Posterior vena cava (tissue), 2 donors: ENCODE measurements around the gene DOK5. TPM values are rescaled to one million over a fixed set of nuclear protein-coding genes. Genes with fewer than 3 reads are reported as not detected.
"Not testable (repeated sequence)": the region's sequence is repeated elsewhere in the genome, so short reads cannot be mapped to it uniquely, and the experiment has no call there.

Experiments used
- DNase-seq: peaks from one replicate; pipeline ENCODE4 v3.0.0-alpha.2; 2020; ENCODE audit warnings: low spot score
- intact Hi-C, 2 donors: fragments of 100-400 bp; cut with DNase I; formaldehyde crosslinking; loops; one replicate each; pipeline versions ENCODE4 v1.14.1 to v1.14.2; 2022 to 2023
- long read RNA-seq, 2 donors: library from polyadenylated mRNA; unstranded; transcript quantifications; one replicate each; pipeline ENCODE4 v2.0.0, GENCODE V29; 2020 to 2021
- total RNA-seq, 2 donors: library from RNA; stranded (reverse); fragmentation: NEBNext Ultra II Directional; extraction: Animal tissue kit (Norgen Biotek cat#: 25700); gene quantifications; one replicate each; pipeline ENCODE4 v1.2.1, GENCODE V29; 2021
- donor health status: DM: yes; HTN: yes; CAD: no.
- donor health status: DM: yes; HTN: yes; CAD: no.

The DOK5 gene
- 1 to 10 TPM; 4.4 to 6.1 TPM for total RNA-seq
- long read RNA-seq, donor 1, partial matches to known transcripts, result 0 of 3 reads
- long read RNA-seq, donor 1, other reads (novel, unspliced or antisense), result 0 of 3 reads
- long read RNA-seq, donor 2, transcript DOK5-201 (8 exons, 1,963 nt), result major isoform, 18 of 24 reads
- long read RNA-seq, donor 2, partial matches to known transcripts, result 2 of 24 reads
- long read RNA-seq, donor 2, other reads (novel, unspliced or antisense), result 4 of 24 reads

DNA sequence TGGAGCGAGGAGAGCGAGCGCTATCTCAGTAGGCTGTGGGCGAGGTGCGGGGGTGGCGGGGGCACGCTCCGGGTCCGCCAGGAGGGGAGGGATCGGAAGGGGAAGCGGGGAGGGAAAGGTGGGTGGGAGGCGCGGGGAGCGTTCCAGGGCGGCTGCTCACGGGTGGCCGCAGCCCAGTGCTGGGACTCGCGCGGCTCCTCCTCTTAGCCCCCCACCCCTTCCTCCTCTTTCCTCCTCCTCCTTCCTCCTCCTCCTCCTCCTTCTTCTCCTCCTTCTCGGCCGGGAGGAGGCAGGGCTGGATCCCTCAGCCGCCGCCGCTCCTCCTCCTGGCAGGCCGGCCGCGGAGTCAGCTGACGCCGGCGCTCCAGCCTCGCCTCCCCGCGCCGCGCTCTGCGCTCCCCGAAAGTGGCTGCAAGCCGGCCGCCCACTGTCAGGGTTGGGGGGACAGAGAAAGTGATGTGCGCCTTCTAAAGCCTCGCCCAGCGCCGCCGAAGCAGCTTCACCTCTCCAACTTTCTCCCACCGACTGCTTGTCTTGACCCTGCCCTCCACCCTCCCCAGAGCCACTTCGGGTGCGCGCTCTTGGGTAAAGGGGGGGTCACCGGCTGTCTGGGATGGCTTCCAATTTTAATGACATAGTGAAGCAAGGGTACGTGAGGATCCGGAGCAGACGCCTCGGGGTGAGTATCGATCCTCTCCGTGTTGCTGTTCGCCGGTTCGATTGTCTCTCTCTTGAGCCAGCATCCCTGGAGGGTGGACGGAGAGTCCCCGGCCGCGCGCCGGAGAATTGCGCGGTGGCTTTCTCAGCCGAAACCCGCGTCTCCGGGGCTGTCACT, at the start of gene DOK5:
Gene DOK5, plus strand, starts transcription at position 260 of the 835 bp plus-strand sequence. Its CDS starts 354 bp downstream, at position 614.
- intact Hi-C loops, result no loop called here
- DNase-seq, result peak; percentile 80

DNA sequence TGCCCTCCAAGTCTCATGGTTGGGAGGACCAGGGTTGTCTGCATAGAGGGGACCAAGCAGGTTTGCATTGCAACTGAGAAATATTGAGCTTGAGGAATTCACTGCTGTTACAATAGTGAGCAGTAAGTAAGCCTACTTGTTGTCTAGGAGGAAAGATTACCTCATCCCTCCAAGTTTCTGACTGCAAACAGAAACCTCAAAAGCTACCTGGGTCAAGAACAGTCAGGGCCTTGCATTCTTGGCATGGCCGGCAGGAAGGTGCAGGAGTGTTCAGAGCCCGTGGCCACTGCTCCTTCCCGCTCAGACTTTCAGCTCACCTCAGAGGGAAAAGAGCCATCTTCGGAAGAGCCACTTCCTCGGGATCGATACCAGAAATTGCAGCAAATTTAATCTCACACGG, 46.0 kb upstream of the DOK5 start:
- DNase-seq, result no peak
- intact Hi-C loops, result no loop called here

DNA sequence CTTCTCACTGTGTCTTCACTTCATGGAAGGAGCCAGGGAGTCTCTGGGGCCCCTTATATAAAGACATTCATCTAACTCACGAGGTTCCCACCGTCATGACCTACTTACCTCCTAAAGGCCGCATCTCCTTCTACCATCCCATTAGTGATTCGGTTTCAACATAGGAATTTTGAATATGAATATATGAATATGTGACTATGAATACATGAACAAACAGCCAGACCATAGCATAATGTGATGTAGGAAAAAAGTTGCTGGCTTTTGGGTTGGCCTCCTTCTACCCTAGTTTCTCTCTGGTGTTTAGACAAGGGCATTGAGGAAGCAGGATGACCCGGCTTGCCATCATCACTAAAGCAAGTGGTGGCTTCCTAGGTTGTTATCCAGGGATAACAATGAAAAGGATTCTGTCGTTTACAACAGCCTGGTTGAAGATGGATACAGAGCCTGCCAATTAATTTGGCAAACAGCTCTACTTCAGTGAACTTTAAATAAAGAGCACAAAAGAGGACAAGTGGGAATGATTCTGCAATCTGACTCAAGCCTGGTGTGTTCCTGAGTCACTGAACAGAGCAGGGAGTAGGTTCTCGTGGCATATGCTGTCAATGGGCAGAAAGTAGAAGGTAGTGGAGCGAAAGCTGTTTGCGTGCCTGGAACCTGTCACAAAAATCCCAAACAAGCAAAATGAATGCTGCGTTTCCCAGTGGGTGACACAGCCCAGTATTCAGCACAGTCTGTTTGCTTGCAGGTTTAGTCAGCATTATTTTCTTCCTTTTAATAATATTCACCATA, 44.0 kb upstream of the DOK5 start:
- intact Hi-C loops, result no loop called here
- no peak for DNase-seq

DNA sequence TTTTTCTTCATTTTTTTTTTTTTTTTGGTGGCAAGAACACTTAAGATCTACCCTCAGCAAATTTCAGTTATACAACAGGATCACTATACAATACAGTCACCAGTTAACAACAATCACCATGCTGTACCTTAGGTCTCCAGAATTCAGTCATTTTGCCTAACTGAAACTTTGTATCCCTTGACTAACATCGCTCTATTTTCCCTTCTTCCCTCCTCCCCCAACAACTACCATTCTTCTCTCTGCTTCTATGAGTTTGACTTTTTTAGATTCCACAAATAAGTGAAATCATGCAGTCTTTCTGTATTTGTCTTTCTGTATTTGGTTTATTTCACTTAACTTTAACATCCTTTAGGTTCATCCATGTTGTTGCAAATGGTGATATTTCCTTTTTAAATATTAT, 42.4 kb upstream of the DOK5 start:
- no peak for DNase-seq
- intact Hi-C loops, result no loop called here

DNA sequence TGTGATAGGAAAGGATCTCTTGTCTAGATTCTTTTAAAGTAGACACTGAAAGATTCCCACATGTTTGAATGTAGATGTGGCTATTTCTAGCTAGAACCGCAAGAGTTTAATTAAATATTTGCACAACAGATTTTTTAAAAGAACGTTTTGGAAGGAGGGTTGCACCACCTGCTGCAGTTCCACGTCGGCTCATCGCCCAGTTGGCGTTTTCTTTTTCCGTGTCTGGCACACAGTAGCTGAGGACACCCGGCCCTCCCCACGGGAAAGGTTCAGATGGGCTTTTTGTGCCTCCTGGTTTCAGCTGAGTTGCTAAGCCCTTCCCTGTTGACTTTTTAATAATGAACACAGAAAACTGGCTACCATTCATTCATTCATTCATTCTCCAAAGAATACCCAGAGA, 41.8 kb upstream of the DOK5 start:
- DNase-seq, result no peak
- intact Hi-C loops, result no loop called here

DNA sequence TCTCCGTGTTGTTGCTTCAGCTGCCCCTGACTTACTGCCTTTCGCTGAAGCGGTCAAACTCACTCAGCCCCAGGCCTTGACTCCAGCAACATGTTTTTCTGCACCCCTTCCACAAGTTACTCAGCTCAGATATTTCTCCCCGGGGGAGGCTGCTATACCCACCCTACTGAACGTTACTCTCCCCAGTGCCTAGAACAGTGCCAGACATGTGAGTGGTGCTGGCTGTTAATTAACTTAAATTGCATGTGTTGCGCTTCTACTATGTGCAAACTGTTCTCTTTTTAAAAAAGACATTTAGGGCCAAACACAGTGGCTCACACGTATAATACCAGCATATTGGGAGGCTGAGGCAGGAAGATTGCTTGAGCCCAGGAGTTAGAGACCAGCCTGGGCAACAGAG, 41.2 kb upstream of the DOK5 start:
- DNase-seq, result no peak

DNA sequence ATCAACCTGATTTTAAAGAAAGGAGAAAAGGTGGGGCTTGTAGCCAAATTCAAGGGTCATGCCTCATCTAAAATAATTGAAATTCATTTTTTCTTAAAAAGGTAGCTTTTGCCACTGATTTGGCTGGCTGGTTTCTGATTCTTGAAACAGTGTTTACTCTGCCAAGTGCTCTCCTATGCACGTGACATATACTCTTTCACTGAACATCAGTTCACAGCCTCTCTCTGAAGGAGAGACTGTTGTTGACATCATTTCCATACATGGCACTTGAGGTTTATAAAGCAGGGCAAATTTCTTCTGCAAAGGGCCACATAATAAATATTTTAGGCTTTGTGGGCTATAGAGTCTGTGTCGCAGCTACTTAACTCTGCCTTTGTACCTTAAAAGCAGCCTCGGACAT, 40.4 kb upstream of the DOK5 start:
- intact Hi-C loops, result no loop called here
- DNase-seq, result no peak

More for the DNA sequence above, 41.2 kb upstream of the DOK5 start:
- intact Hi-C loops, result no loop called here

DNA sequence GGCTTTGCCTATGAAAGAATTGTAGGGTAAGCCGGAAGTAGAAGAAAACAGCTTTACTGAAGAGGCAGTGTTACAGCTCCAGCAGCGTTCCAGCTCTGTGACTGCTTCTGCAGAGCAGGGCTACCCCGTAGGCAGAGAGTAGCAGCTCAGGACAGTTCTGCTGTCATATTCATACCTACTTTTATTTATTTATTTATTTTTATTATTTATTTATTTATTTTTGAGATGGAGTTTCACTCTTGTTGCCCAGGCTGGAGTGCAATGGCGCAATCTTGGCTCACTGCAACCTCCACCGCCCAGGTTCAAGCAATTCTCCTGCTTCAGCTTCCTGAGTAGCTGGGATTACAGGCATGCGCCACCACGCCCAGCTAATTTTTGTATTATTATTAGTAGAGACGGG, 39.0 kb upstream of the DOK5 start:
- intact Hi-C loops, result not testable (repeated sequence)

DNA sequence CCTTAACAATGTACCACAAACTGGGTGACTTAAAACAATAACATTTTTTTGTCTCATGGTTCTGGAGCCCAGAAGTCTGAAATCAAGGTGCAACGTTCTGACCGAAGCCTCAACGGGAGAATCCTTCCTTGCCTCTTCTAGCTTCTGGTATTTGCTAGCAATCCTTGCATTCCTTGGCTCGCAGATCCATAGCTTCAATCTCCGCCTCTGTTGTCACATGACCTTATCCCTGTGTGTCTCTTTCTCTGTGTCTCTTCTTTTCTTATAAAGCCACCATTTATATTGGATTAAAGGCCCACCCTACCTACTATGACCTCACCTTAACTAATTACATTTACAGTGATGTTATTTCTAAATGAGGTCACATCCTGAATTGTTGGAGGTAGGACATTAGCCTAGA, 37.2 kb upstream of the DOK5 start:
- no peak for DNase-seq
- intact Hi-C loops, result no loop called here

More for the DNA sequence above, 39.0 kb upstream of the DOK5 start:
- not testable (repeated sequence) for DNase-seq

DNA sequence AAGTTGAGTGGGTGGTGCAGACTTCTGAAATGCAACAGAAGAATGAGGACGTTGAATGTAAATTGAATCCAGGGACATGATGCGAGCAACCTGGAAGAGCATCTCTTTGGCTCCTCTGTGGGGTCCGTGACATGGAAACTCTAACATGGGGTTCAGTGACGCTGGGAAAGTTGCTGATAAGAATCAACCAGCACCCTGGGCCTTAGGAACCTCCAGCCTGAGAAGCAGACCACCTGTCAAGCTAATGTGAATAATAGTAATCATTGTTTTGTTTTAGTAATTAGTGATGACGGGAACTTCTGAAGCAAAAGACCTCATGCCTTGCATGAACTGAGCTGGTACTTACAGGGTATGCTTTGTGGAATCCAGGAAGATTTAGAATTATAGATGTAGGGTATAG, 25.2 kb upstream of the DOK5 start:
- intact Hi-C loops, result no loop called here
- DNase-seq, result no peak

DNA sequence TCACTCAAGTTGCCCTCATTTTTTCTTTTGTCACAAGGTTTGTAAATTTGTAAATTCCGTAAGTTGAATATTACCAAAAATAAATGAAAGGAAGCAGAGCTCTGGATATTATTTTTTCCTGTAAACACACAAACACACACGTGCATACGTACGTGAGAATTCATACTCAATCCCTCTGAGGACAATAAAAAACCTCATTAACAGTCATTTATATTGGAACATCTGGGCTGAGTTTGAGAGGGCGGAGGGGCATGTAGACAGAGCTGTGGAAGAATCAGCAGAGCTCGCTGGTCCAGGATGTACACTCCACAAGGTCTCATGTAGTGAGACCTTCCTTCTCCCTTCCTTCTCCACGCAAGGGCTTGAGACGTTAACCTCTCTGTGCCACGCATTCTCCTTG, 24.2 kb upstream of the DOK5 start:
- intact Hi-C loops, result no loop called here

DNA sequence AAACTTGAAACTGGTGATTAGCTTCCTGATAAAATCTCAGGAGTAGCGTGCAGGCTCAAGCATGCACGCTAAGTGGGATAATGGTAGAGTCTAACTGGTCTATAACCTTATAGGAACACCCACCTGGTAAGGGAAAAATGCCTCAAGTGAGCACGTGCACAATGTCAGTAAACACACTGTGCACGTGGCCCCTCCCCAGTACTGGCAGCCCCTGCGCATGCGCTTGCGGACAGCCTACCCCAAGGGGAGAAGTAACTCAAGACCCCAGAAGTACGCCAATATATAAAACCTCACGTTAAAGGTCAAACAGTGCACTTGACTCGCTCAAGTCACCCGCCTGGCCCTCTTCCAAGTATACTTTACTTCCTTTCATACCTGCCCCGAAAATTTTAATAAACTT, 23.1 kb upstream of the DOK5 start:
- intact Hi-C loops, result no loop called here
- DNase-seq, result no peak

More for the DNA sequence above, 24.2 kb upstream of the DOK5 start:
- no peak for DNase-seq

DNA sequence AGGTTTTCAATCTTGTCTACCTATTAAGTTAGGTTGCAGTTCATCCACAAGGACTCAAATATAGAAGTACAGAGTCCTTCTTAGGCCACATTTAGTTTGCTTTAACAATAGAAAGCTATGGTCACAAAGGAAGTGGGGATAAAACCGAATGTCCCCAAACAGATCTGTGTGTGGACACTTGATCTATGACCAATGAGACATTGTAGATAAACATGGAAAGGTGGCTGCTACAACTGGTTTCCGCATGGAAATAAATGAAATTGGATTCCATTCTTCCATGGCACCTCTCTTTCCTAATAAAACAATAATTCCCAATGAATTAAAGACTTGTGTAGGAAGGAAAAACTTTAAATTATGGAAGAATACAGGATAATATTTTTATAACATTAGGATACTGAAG, 20.4 kb upstream of the DOK5 start:
- no peak for DNase-seq
- intact Hi-C loops, result no loop called here

DNA sequence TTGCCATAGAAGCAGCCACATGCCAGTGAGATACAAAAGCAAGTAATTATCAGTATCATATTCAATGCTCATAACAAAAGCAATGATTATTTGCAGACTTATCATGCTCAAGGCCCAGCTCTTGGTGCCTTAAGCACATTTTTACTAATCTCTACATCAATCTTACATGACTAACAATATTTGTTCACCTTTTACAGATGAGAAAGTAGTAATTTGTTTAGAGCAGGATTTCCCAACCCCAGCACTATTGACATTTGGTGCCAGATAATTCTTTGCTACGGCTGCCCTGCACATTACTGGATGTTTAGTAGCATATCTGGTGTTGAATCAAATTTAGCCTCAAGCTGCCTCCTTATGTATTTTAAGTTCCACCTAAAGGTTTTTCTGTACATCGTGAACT, 19.0 kb upstream of the DOK5 start:
- DNase-seq, result no peak
- intact Hi-C loops, result no loop called here

DNA sequence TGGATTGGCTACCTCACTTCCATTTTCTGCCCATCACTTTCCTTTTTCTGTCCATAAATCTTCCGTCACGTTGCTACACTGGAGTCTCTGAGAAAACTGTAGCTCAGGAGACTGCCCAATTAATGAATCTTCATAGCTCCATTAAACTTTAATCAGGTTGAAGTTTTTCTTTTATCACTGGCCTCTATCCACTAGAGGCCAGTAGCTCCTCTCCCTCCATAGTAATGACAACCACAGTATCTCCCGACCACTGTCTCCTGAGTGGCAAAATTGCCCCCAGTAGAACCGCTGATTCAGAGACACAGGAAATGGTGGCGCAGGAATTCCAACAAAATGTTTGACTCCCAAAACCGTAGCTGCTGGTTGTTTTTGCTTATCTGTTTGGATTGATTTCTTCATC, 18.4 kb upstream of the DOK5 start:
- intact Hi-C loops, result no loop called here

DNA sequence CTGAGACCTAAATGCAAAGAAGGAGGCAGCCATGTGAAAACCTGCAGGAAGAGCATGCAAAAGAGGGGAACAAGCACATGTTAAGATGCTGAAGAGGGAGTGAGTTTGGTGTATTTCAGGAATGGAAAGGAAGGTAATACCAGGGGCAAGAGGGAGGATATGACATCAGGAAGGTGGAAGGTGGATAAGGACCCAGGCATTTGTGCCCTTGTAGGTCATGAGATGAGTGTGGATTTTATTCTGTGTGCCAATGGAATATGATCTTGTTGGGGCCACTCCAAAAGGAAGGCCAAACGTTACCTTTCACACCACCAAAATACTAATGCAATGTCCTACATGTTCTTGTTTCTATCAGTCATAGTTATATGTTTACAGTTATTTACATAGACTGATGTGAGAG, 17.2 kb upstream of the DOK5 start:
- intact Hi-C loops, result no loop called here
- DNase-seq, result no peak

More for the DNA sequence above, 18.4 kb upstream of the DOK5 start:
- no peak for DNase-seq

DNA sequence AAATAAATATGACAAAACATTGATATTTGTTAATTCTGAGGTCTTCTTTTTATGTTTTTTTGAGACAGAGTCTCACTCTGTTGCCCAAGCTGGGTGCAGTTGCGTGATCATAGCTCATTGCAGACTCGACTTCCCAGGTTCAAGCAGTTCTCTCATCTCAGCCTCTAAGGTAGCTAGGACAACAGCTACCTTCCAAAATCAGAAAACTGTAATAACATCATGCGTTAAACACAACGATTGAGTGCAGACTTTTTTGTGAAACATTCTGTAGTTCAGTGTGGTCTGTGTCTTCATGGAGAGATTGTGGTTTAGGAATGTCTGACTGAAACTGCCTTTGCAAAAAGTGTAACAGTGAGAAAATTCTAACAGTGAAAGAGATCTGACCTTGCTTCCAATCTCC, 16.1 kb upstream of the DOK5 start:
- intact Hi-C loops, result no loop called here
- no peak for DNase-seq

DNA sequence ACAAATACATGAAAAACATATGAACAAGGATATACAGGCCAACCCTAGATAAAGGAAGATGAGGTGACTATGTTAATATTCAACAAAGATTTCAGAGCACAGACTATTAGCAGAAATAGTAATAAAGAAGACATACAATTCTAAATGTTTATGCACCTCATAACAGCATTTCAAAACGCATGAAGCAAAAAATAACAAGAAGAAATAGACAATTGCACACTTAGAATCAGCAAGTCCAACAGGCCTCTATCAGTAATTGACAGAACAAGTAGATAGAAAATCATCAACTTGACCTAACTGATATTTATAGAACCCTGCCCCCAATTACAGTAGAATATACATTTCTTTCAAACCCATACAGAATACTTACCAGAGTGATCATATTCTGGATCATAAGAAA, 11.4 kb upstream of the DOK5 start:
- no peak for DNase-seq
- intact Hi-C loops, result no loop called here

DNA sequence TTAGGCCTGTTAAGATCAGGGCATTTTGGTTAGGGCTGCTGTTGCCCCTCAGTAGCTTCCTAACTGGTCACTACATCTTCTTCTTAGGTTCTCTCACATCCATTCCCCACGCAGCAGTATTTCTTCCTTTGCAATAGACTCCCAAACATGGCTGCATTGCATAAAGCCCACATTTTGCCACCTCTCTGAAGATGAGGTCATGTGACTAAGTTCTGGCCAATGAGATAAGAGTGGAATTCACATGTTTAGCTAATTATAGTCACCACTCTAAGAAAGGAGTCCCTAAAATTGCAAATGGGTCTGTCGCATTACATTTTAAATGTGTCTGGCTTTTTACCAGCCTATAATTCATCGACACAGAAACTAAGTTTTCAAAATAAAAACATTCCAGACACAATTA, 9.3 kb upstream of the DOK5 start:
- intact Hi-C loops, result no loop called here
- no peak for DNase-seq

DNA sequence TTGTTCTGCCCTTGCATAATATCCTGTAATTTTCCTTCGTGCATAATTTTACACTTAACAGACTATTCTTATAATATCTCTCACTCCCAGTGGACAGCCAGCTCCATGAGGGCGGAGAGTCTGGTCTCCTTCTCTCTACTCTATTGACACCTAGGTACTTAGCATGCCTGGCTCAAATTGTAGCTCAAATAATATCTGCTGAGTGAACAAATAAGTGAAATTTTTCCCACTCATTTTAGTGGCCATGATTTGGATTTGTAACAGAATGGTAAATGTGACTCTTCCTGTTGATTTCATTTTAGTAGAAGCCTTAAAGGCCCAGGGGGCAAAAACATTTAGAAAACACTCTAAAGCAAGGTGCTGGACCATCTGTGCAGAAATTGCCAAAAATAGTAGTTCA, 7.8 kb upstream of the DOK5 start:
- intact Hi-C loops, result no loop called here
- DNase-seq, result no peak
